CD4-positive, alpha-beta T cell (primary cell): ENCODE data around the gene TMEM132A. TPM values are rescaled to one million over a fixed set of nuclear protein-coding genes. Genes with fewer than 3 reads are reported as not detected.

ENCODE experiments used
- ATAC-seq: fragments of 200-7000 bp; cut with Tn5 transposase; one replicate; pipeline ENCODE4 v1.10.0; 2022; ENCODE audit warnings: mild to moderate bottlenecking; ENCODE audit not compliant: poor library complexity
- CTCF ChIA-PET: fragments of 350-600 bp; sonication (Branson Sonifier 250); formaldehyde crosslinking; loops from one replicate; lab custom pipeline; 2021; ENCODE audit warnings: antibody characterized with exemption, inconsistent platforms; lab: Charles Lee
- POLR2A ChIA-PET: fragments of 350-600 bp; sonication (Branson Sonifier 250); formaldehyde crosslinking; loops from one replicate; lab custom pipeline; 2021; ENCODE audit warnings: antibody characterized with exemption, inconsistent platforms; lab: Charles Lee
- DNase-seq, 14 experiments: peaks; one replicate each; pipeline ENCODE4 v3.0.0-alpha.2; 2013 to 2020; ENCODE audit warnings: mixed read lengths in 2 of 14
- H3K27ac ChIP-seq, 2 donors: one replicate each; pipeline versions ENCODE4 v1.5.1 to v1.7.0; 2013; ENCODE audit warnings: low read length in 2 of 2, low read depth in 1 of 2, mild to moderate bottlenecking in 1 of 2
- H3K27me3 ChIP-seq, 2 experiments: 1 replicate in 1 of 2; 2 replicates in 1 of 2; pipeline versions ENCODE4 v1.6.1 to v1.7.0; 2013; ENCODE audit warnings: low read length in 2 of 2, control low read depth in 1 of 2, mild to moderate bottlenecking in 1 of 2, moderate library complexity in 1 of 2; ENCODE audit not compliant: insufficient read depth in 2 of 2, control insufficient read depth in 1 of 2
- H3K36me3 ChIP-seq: one replicate; pipeline ENCODE4 v1.6.1; 2013; ENCODE audit warnings: low read length, control low read depth; ENCODE audit not compliant: insufficient read depth
- H3K4me1 ChIP-seq: one replicate; pipeline ENCODE4 v1.6.1; 2013; ENCODE audit warnings: low read length, control low read depth; ENCODE audit not compliant: insufficient read depth
- H3K4me3 ChIP-seq: one replicate; pipeline ENCODE4 v1.5.1; 2013; ENCODE audit warnings: mild to moderate bottlenecking, low read length, moderate library complexity
- H3K9me3 ChIP-seq, 2 experiments: 1 replicate in 1 of 2; 2 replicates in 1 of 2; pipeline versions ENCODE4 v1.6.1 to v1.7.0; 2013; ENCODE audit warnings: low read length in 2 of 2, mild to moderate bottlenecking in 2 of 2, control low read depth in 1 of 2, moderate library complexity in 1 of 2; ENCODE audit not compliant: control insufficient read depth in 1 of 2, insufficient read depth in 1 of 2
- H3K27ac Mint-ChIP-seq: one replicate; pipeline ENCODE4 v1.8.0; 2020; ENCODE audit warnings: mixed read lengths
- H3K27me3 Mint-ChIP-seq: one replicate; pipeline ENCODE4 v1.8.0; 2021; ENCODE audit warnings: mixed read lengths
- H3K36me3 Mint-ChIP-seq: one replicate; pipeline ENCODE4 v1.8.0; 2021; ENCODE audit warnings: low read depth, mixed read lengths
- H3K4me1 Mint-ChIP-seq: one replicate; pipeline ENCODE4 v1.8.0; 2021; ENCODE audit warnings: low read depth, mixed read lengths
- H3K4me3 Mint-ChIP-seq: one replicate; pipeline ENCODE4 v1.8.0; 2020; ENCODE audit warnings: mild to moderate bottlenecking, mixed read lengths
- H3K9me3 Mint-ChIP-seq: one replicate; pipeline ENCODE4 v1.8.0; 2020; ENCODE audit warnings: mixed read lengths
- intact Hi-C, 2 experiments: fragments of 100-400 bp; cut with DNase I in 1 of 2; cut with micrococcal nuclease in 1 of 2; formaldehyde crosslinking; loops; one replicate each; pipeline versions ENCODE4 v1.15.1 to v1.9.0; 2023 to 2025; cut with DNase I, micrococcal nuclease
- total RNA-seq, 174 experiments: library from RNA in 2 of 174; stranded (reverse) in 2 of 174; gene quantifications; one replicate each; pipeline ENCODE4 v1.2.3 and lab custom pipeline; 2021 to 2026
- TF ChIP-seq, protein P1 (sequence below): fragments of 200-600 bp; IDR thresholded peaks from one replicate; pipeline ENCODE4 v1.8.0; 2022; ENCODE audit warnings: antibody characterized with exemption, mild to moderate bottlenecking

The TMEM132A gene
- total RNA-seq, 2 experiments from 2014 or later, result not detected

DNA sequence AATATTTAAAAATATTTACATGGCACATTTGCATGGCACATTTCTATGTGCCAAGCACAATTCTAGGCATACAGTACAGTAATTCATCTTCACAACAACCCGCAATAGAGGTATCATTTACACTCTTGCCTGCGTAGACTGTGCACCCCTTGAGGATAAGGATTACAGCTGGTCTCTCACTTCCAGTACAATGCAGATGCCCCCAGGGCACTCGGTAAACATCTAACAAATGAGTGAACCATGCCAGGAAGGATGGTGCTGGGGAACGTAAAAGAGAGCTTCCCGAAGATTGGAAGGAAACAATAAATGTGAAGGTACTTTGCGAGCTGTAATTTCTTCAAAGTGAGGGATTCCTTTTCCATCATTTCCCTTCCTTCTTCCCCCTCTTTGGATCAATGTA, 19.2 kb upstream of the TMEM132A start:
- H3K4me1 ChIP-seq, result peaks cover 34% of the 10 kb centered on the region
- TF ChIP-seq, protein P1, sequence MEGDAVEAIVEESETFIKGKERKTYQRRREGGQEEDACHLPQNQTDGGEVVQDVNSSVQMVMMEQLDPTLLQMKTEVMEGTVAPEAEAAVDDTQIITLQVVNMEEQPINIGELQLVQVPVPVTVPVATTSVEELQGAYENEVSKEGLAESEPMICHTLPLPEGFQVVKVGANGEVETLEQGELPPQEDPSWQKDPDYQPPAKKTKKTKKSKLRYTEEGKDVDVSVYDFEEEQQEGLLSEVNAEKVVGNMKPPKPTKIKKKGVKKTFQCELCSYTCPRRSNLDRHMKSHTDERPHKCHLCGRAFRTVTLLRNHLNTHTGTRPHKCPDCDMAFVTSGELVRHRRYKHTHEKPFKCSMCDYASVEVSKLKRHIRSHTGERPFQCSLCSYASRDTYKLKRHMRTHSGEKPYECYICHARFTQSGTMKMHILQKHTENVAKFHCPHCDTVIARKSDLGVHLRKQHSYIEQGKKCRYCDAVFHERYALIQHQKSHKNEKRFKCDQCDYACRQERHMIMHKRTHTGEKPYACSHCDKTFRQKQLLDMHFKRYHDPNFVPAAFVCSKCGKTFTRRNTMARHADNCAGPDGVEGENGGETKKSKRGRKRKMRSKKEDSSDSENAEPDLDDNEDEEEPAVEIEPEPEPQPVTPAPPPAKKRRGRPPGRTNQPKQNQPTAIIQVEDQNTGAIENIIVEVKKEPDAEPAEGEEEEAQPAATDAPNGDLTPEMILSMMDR, result no peak
- DNase-seq (no peak), ATAC-seq (no peak)
- H3K9me3 Mint-ChIP-seq, result no peaks in the 10 kb centered on the region
- H3K27ac ChIP-seq, result peak overlapping the region; percentile 6 to 85
- H3K4me3 Mint-ChIP-seq, result peak overlapping the region; percentile 93
- POLR2A ChIA-PET, result interaction anchor here (1.2 to 3.6 kb wide), 7 partner anchors 10 to 206 kb away, joined by 3 to 43 read pairs (median 4); partner anchors contain the start of genes TMEM109 and TMEM132A
- intact Hi-C loops, result loop anchor here (2.0 to 10.0 kb wide), 6 partner anchors 62 to 1210 kb away; partner anchors contain the start of genes CCDC86 (in 2 of the 2), CYB561A3 (in 1 of the 2), FTH1 (in 1 of the 2) and SYT7 (in 1 of the 2)
- H3K4me3 ChIP-seq, result peak overlapping the region; percentile 66
- peaks cover 40% of the 10 kb centered on the region for H3K36me3 ChIP-seq
- H3K36me3 Mint-ChIP-seq, result peaks cover 62% of the 10 kb centered on the region
- H3K27me3 Mint-ChIP-seq, result no peaks in the 10 kb centered on the region
- peaks cover 50% of the 10 kb centered on the region for H3K4me1 Mint-ChIP-seq
- H3K27ac Mint-ChIP-seq, result peak overlapping the region; percentile 96
- H3K27me3 ChIP-seq, result no peaks in the 10 kb centered on the region
- CTCF ChIA-PET, result interaction anchor here (1.3 to 3.2 kb wide), 4 partner anchors 10 to 481 kb away, joined by 3 to 30 read pairs (median 8); partner anchors contain the start of gene CD6
- H3K9me3 ChIP-seq, result no peaks in the 10 kb centered on the region

DNA sequence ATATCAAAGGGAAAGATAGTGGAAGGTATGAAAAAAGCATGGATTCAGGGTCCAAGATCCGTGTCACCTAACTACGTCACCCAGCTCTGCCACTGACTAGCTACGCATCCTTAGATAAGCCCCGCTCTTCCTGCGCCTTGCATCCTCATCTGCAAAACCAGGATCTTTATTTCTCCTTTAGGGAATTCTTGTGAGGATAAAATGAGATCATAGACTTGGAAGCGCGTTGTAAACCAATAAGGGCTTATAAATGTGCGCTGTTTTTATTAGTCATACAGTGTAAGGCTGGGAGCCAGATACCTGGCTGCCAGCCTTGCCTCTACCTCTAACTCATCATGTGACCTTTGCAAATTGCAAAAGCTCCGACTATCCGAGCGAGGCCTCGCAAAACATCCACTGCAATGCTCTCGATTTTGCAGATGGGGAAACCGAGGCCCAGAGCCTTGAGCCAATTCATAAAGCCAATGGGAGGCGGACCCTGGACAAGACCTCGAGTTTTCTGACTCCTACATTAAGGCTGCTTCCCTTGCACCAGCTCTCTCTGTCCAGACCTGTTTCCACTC, 18.6 kb upstream of the TMEM132A start:
- H3K9me3 ChIP-seq, result no peaks in the 10 kb centered on the region
- no peaks in the 10 kb centered on the region for H3K27me3 ChIP-seq
- Mint-ChIP-seq H3K4me1 (peaks cover 51% of the 10 kb centered on the region), H3K27ac (peak overlapping the region; percentile 96), H3K4me3 (peak overlapping the region; percentile 93), H3K27me3 (no peaks in the 10 kb centered on the region), H3K36me3 (peaks cover 56% of the 10 kb centered on the region), H3K9me3 (no peaks in the 10 kb centered on the region)
- H3K4me1 ChIP-seq, result peaks cover 39% of the 10 kb centered on the region
- peak overlapping the region; percentile 42 to 85 for H3K27ac ChIP-seq
- H3K36me3 ChIP-seq, result peaks cover 34% of the 10 kb centered on the region
- intact Hi-C loops, result loop anchor here (1.0 to 10.0 kb wide), 9 partner anchors 9 to 1209 kb away; partner anchors contain the start of genes CCDC86 (in 2 of the 2), TMEM109 (in 2 of the 2), CYB561A3 (in 1 of the 2) and FTH1 (in 1 of the 2)
- peak; percentile 13 for ATAC-seq
- DNase-seq, result peak in 5 of 14 experiments; percentile 25 to 58 (median 47)
- TF ChIP-seq, protein P1, result no peak
- CTCF ChIA-PET, result interaction anchor here (1.1 to 3.2 kb wide), 5 partner anchors 10 to 480 kb away, joined by 3 to 30 read pairs (median 3); partner anchors contain the start of gene CD6
- POLR2A ChIA-PET, result interaction anchor here (1.0 to 3.6 kb wide), 8 partner anchors 8 to 206 kb away, joined by 3 to 43 read pairs (median 4); partner anchors contain the start of gene TMEM109
- peak overlapping the region; percentile 66 for H3K4me3 ChIP-seq

DNA sequence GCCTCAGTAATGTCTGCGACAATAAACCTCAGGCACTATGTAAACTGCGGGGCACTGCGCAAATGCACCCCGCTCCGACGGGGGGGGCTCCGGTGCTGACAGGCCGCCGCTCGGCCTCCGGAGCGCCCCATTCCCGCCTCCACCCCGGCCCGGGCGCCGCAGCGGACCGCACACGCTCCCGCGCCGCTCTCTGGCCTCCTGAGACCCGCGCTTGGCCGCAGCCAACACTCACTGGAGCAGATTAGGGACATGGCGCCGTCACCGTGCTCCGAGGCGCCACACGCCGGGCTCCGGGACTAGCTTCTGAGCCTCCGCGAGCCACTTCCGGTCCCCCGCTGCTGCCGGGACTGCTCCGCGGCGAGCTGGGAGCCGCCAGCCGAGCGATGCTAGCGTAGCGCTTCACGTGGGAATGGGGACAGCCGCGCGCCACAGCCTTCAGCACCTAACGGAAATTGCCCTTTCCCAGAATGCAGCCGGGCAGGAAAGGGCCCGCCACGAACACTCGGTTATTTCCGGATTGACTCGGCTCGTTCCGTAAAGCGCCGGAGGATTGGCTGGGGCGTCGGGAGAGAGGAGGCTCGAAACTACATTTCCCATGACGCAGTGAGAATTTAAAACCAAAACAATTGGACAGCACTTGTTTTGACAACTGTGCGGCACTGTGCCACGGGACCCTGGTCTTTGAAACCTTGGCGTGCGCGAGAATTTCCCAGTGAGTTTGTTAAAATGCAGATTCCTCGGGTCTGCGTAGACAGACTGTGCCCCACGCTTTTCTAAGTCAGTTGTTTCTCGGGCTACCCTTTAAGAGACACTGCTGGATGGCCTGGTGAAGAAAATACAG, 17.9 kb upstream of the TMEM132A start, which contains the start of gene PRPF19:
TSS of gene PRPF19 (minus strand) at position 454 of the 841 bp plus-strand sequence. CDS start at position 251, 203 bp downstream.
- peaks cover 42% of the 10 kb centered on the region for H3K4me1 ChIP-seq
- Mint-ChIP-seq H3K4me1 (peaks cover 56% of the 10 kb centered on the region), H3K4me3 (peak within 1 kb of the TSS; percentile 93), H3K27me3 (no peaks in the 10 kb centered on the region), H3K27ac (peak within 1 kb of the TSS; percentile 96), H3K9me3 (no peaks in the 10 kb centered on the region), H3K36me3 (peaks cover 49% of the 10 kb centered on the region)
- intact Hi-C loops, result loop anchor here (1.0 to 10.0 kb wide), 8 partner anchors 8 to 1208 kb away; partner anchors contain the start of genes TMEM109 (in 2 of the 2), CCDC86 (in 1 of the 2), CYB561A3 (in 1 of the 2) and FTH1 (in 1 of the 2)
- TF ChIP-seq, protein P1, result no peak
- H3K27ac ChIP-seq, result peak within 1 kb of the TSS; percentile 85 to 93
- no peaks in the 10 kb centered on the region for H3K27me3 ChIP-seq
- ChIA-PET POLR2A (interaction anchor here (0.6 to 3.6 kb wide), 9 partner anchors 8 to 487 kb away, joined by 3 to 43 read pairs (median 4); partner anchors contain the start of genes TMEM109 and TMEM216), CTCF (interaction anchor here (1.1 to 3.2 kb wide), 4 partner anchors 9 to 64 kb away, joined by 3 to 30 read pairs (median 5); partner anchors contain the start of gene CD6)
- DNase-seq (peak; percentile 97 to 100 (median 99)), ATAC-seq (peak; percentile 93)
- peak within 1 kb of the TSS; percentile 66 for H3K4me3 ChIP-seq
- peaks cover 27% of the 10 kb centered on the region for H3K36me3 ChIP-seq
- H3K9me3 ChIP-seq, result no peaks in the 10 kb centered on the region
